Glomerular visceral epithelial cell (primary cell): ENCODE data around the gene TMEM151A.

Experiments
- DNase-seq: peaks from one replicate; pipeline ENCODE4 v3.0.0-alpha.2; 2016; ENCODE audit errors: extremely low spot score

Gene TMEM151A

GRCh38 chr11:66283461-66284105 is 8.1 kb upstream of the TMEM151A start:
- no peak for DNase-seq

- no peak for DNase-seq
These were observed 7.1 kb upstream of the TMEM151A start for GRCh38 chr11:66284526-66285078.

GRCh38 chr11:66285250-66285947 is 6.3 kb upstream of the TMEM151A start:
- no peak for DNase-seq

GRCh38 chr11:66286699-66287098 is 5.0 kb upstream of the TMEM151A start:
- no peak for DNase-seq

- DNase-seq: no peak
These were observed 4.3 kb upstream of the TMEM151A start for GRCh38 chr11:66287211-66287888.

GRCh38 chr11:66287889-66288670 is 3.6 kb upstream of the TMEM151A start:
- no peak for DNase-seq

- peak; percentile 99 for DNase-seq
These were observed 2.8 kb upstream of the TMEM151A start, which contains the start of gene YIF1A for GRCh38 chr11:66288671-66289547. Gene YIF1A (minus strand): TSS chr11:66289143. CDS start chr11:66288985, 158 bp downstream.

- no peak for DNase-seq
These were observed 2.0 kb upstream of the TMEM151A start for GRCh38 chr11:66289548-66290329.

- DNase-seq: no peak
These were observed 1.4 kb upstream of the TMEM151A start for GRCh38 chr11:66290330-66290621.

- no peak for DNase-seq
These were observed 390 bp upstream of the TMEM151A start for GRCh38 chr11:66291303-66291705.

- no peak for DNase-seq
These were observed 1.0 kb downstream of the TMEM151A start for GRCh38 chr11:66292543-66293332.

- no peak for DNase-seq
These were observed 1.7 kb downstream of the TMEM151A start for GRCh38 chr11:66293352-66293751.

- no peak for DNase-seq
These were observed 2.3 kb downstream of the TMEM151A start for GRCh38 chr11:66293777-66294625.

- no peak for DNase-seq
These were observed 3.2 kb downstream of the TMEM151A start for GRCh38 chr11:66294626-66295620.

GRCh38 chr11:66297610-66298009 is 5.9 kb downstream of the TMEM151A start:
- DNase-seq: no peak

GRCh38 chr11:66299186-66299585 is 7.5 kb downstream of the TMEM151A start:
- DNase-seq: no peak

GRCh38 chr11:66302656-66303055 is 11.0 kb downstream of the TMEM151A start:
- no peak for DNase-seq
